ENCODE data around the gene OR10H1.
"Not testable (repeated sequence)": the region's sequence is repeated elsewhere in the genome, so short reads cannot be mapped to it uniquely, and the experiment has no call there.

Gene OR10H1, protein sequence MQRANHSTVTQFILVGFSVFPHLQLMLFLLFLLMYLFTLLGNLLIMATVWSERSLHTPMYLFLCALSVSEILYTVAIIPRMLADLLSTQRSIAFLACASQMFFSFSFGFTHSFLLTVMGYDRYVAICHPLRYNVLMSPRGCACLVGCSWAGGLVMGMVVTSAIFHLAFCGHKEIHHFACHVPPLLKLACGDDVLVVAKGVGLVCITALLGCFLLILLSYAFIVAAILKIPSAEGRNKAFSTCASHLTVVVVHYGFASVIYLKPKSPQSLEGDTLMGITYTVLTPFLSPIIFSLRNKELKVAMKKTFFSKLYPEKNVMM

GRCh38 chr19:15815306-15815705, at the start of gene OR10H1:
Gene OR10H1 (minus strand): TSS chr19:15815664. CDS start chr19:15808037, 7,627 bp downstream.
- DNase-seq (ENCODE audit: low read depth): no peak
- Histone ChIP-seq H3K9ac (ENCODE audit: low read length) (no peak within 1 kb of the TSS), H3K36me3 (ENCODE audit: control insufficient read depth, insufficient read depth, low read length, severe bottlenecking) (no peaks in the 10 kb centered on the region), H3K27me3 (replicated peaks; ENCODE audit: control insufficient read depth, insufficient read depth, low read length) (peaks cover 29% of the 10 kb centered on the region), H3K4me3 (ENCODE audit: low read length) (no peak within 1 kb of the TSS), H3K4me1 (ENCODE audit: control insufficient read depth, insufficient read depth, low read length) (no peaks in the 10 kb centered on the region), H3K9me3 (ENCODE audit: control insufficient read depth, low read length) (no peaks in the 10 kb centered on the region)

GRCh38 chr19:15864824-15865223, 49.4 kb upstream of the OR10H1 start:
- H3K9ac ChIP-seq (ENCODE audit: low read length): no peak overlapping the region
- H3K4me1 ChIP-seq (ENCODE audit: control insufficient read depth, insufficient read depth, low read length): no peaks in the 10 kb centered on the region
- no peaks in the 10 kb centered on the region for H3K36me3 ChIP-seq (ENCODE audit: control insufficient read depth, insufficient read depth, low read length, severe bottlenecking)
- H3K9me3 ChIP-seq (ENCODE audit: control insufficient read depth, low read length): no peaks in the 10 kb centered on the region
- peaks cover 12% of the 10 kb centered on the region for H3K27me3 ChIP-seq (replicated peaks; ENCODE audit: control insufficient read depth, insufficient read depth, low read length)
- DNase-seq (ENCODE audit: low read depth): no peak
- H3K4me3 ChIP-seq (ENCODE audit: low read length): no peak overlapping the region

GRCh38 chr19:15863272-15863671, 47.8 kb upstream of the OR10H1 start:
- H3K36me3 ChIP-seq (ENCODE audit: control insufficient read depth, insufficient read depth, low read length, severe bottlenecking): no peaks in the 10 kb centered on the region
- no peaks in the 10 kb centered on the region for H3K9me3 ChIP-seq (ENCODE audit: control insufficient read depth, low read length)
- DNase-seq (ENCODE audit: low read depth): no peak
- no peak overlapping the region for H3K9ac ChIP-seq (ENCODE audit: low read length)
- H3K4me1 ChIP-seq (ENCODE audit: control insufficient read depth, insufficient read depth, low read length): no peaks in the 10 kb centered on the region
- H3K27me3 ChIP-seq (replicated peaks; ENCODE audit: control insufficient read depth, insufficient read depth, low read length): peaks cover 15% of the 10 kb centered on the region
- no peak overlapping the region for H3K4me3 ChIP-seq (ENCODE audit: low read length)

DNA sequence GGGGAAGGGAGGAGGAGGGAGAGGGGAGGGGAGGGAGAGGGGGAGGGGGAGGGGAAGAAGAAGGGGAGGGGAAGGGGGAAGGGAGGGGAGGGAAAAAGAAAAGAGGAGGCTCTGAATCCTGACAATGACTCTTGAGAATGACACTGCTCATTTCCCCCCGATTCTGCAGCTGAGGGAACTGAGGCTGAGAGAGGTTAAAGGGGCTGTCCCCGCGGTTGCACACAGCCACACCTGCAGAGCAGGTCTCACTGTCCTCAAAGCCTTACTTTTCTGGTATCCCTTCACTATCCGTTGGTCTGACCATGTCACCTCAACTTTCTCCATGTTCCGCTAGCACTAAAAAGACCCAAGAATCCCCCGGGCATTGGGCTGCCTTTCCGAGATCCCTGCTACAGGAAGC, 47.0 kb upstream of the OR10H1 start:
- DNase-seq (ENCODE audit: low read depth): no peak
- Histone ChIP-seq H3K9ac (ENCODE audit: low read length) (no peak overlapping the region), H3K27me3 (replicated peaks; ENCODE audit: control insufficient read depth, insufficient read depth, low read length) (peaks cover 15% of the 10 kb centered on the region), H3K9me3 (ENCODE audit: control insufficient read depth, low read length) (no peaks in the 10 kb centered on the region), H3K4me3 (ENCODE audit: low read length) (no peak overlapping the region), H3K36me3 (ENCODE audit: control insufficient read depth, insufficient read depth, low read length, severe bottlenecking) (no peaks in the 10 kb centered on the region), H3K4me1 (ENCODE audit: control insufficient read depth, insufficient read depth, low read length) (no peaks in the 10 kb centered on the region)

DNA sequence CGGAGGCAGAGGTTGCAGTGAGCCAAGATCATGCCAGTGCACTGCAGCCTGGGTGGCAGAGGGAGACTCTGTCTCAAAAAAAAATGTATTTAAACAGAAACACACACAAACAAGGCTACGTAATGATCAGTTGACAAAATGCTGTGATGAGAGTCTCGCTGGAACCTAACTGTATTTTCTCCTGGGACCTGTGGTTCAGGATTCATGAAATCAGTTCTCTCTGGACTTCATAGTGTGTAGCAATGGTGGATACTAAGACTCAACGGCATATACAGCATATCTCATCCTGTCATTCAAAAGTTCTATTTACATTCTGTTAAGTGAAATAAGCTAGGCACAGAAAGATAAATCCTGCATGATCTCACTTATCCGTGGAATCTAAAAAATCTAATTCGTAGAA, 45.1 kb upstream of the OR10H1 start:
- Histone ChIP-seq H3K4me1 (ENCODE audit: control insufficient read depth, insufficient read depth, low read length) (no peaks in the 10 kb centered on the region), H3K36me3 (ENCODE audit: control insufficient read depth, insufficient read depth, low read length, severe bottlenecking) (no peaks in the 10 kb centered on the region), H3K4me3 (ENCODE audit: low read length) (no peak overlapping the region), H3K9ac (ENCODE audit: low read length) (no peak overlapping the region), H3K9me3 (ENCODE audit: control insufficient read depth, low read length) (no peaks in the 10 kb centered on the region), H3K27me3 (replicated peaks; ENCODE audit: control insufficient read depth, insufficient read depth, low read length) (peaks cover 15% of the 10 kb centered on the region)
- no peak for DNase-seq (ENCODE audit: low read depth)

DNA sequence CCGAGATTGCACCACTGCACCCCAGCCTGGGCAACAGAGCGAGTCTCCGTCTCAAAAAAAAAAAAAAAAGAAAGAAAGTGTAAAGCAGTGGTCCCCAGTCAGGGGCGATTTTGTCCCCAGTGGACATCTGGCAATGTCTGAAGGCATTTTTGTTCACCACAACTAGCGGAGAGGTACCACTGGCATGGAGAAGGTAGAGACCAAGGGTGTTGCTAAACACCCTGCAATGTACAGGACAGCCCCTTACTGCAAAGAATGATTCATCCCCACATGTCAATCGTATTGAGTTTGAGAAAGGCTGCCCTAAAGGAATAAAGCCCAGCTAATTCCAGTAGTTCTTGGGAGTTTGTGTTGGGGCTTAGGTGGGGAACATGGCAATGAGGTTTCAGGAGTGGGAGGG, 43.7 kb upstream of the OR10H1 start:
- DNase-seq (ENCODE audit: low read depth): no peak
- Histone ChIP-seq H3K27me3 (replicated peaks; ENCODE audit: control insufficient read depth, insufficient read depth, low read length) (peaks cover 7% of the 10 kb centered on the region), H3K4me1 (ENCODE audit: control insufficient read depth, insufficient read depth, low read length) (no peaks in the 10 kb centered on the region), H3K4me3 (ENCODE audit: low read length) (no peak overlapping the region), H3K9me3 (ENCODE audit: control insufficient read depth, low read length) (no peaks in the 10 kb centered on the region), H3K36me3 (ENCODE audit: control insufficient read depth, insufficient read depth, low read length, severe bottlenecking) (no peaks in the 10 kb centered on the region), H3K9ac (ENCODE audit: low read length) (no peak overlapping the region)

- Histone ChIP-seq H3K9me3 (ENCODE audit: control insufficient read depth, low read length) (peaks cover 17% of the 10 kb centered on the region), H3K4me3 (ENCODE audit: low read length) (no peak overlapping the region), H3K36me3 (ENCODE audit: control insufficient read depth, insufficient read depth, low read length, severe bottlenecking) (no peaks in the 10 kb centered on the region), H3K4me1 (ENCODE audit: control insufficient read depth, insufficient read depth, low read length) (no peaks in the 10 kb centered on the region), H3K27me3 (replicated peaks; ENCODE audit: control insufficient read depth, insufficient read depth, low read length) (peaks cover 2% of the 10 kb centered on the region), H3K9ac (ENCODE audit: low read length) (no peak overlapping the region)
- no peak for DNase-seq (ENCODE audit: low read depth)
Observed at GRCh38 chr19:15850385-15850784, 34.9 kb upstream of the OR10H1 start.

GRCh38 chr19:15846923-15847322, 31.5 kb upstream of the OR10H1 start:
- Histone ChIP-seq H3K9me3 (ENCODE audit: control insufficient read depth, low read length) (peaks cover 6% of the 10 kb centered on the region), H3K36me3 (ENCODE audit: control insufficient read depth, insufficient read depth, low read length, severe bottlenecking) (no peaks in the 10 kb centered on the region), H3K4me3 (ENCODE audit: low read length) (no peak overlapping the region), H3K4me1 (ENCODE audit: control insufficient read depth, insufficient read depth, low read length) (no peaks in the 10 kb centered on the region), H3K9ac (ENCODE audit: low read length) (no peak overlapping the region), H3K27me3 (replicated peaks; ENCODE audit: control insufficient read depth, insufficient read depth, low read length) (peaks cover 3% of the 10 kb centered on the region)
- DNase-seq (ENCODE audit: low read depth): no peak

- not testable (repeated sequence) for H3K27me3 ChIP-seq (replicated peaks; ENCODE audit: control insufficient read depth, insufficient read depth, low read length)
- peak; percentile 15 for DNase-seq (ENCODE audit: low read depth)
Observed at GRCh38 chr19:15843894-15844222, 28.4 kb upstream of the OR10H1 start.

DNA sequence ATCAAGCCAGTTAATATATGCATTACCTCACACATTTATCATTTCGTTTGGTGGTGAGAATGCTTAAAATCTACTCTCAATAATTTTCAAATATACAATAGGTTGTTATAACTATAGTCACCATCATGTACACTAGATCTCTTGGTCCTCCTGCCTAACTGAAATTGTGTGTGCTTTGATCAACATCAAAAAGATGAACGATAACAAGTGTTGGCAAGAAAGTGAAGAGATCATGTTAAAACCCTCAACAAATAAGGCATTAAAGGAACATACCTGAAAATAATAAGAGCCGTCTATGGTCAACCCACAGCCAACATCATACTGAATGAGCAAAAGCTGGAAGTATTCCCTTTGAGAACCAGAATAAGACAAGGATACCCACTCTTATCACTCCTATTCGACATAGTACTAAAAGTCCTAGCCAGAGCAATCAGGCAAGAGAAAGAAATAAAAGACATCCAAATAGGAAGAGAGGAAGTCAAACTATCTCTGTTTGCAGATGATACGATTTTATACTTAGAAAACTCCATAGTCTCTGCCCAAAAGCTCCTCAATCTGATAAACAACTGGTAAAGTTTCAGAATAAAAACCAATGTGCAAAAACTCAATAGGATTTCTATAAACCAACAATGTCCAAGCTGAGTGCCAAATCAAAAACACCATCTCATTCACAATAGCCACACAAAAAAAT, 27.9 kb upstream of the OR10H1 start:
- H3K27me3 ChIP-seq (replicated peaks; ENCODE audit: control insufficient read depth, insufficient read depth, low read length): peaks cover 3% of the 10 kb centered on the region
- no peak overlapping the region for H3K4me3 ChIP-seq (ENCODE audit: low read length)
- no peak for DNase-seq (ENCODE audit: low read depth)

More at GRCh38 chr19:15843894-15844222, 28.4 kb upstream of the OR10H1 start:
- not testable (repeated sequence) for H3K9ac ChIP-seq (ENCODE audit: low read length); H3K9me3 ChIP-seq (ENCODE audit: control insufficient read depth, low read length); H3K4me1 ChIP-seq (ENCODE audit: control insufficient read depth, insufficient read depth, low read length); H3K4me3 ChIP-seq (ENCODE audit: low read length); H3K36me3 ChIP-seq (ENCODE audit: control insufficient read depth, insufficient read depth, low read length, severe bottlenecking)

DNA sequence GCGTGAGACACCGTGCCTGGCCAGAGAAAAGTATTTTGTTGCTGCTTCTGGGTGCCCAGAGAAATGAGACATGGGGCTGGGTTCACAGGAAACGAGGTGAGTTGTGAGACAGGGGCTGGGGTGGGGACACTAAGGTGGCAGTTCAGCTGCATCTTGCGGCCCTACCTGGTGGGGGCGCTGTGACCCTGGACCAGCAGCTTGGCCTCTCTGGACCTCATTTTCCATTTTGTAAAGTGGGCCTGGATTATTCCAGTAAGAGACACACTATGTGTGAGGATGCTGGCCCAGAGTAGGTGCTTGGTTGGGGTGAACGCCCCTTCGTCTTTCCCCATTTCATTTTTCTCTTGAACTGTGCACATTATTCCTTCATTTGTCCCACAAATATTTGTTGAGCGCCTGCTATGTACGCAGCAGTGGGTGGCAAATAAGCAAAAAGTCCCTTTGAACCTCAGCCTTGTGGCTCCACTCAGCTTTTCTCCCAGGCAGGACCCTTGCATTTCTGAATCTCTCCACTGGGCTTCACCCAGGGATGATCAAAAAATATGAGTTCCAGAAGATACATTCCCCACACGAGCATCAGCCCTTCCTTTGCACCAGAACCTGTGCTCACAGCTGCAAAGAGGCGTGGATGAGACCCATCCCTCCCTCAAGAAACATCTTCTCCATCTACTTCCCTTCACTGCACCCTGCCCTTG, 26.6 kb upstream of the OR10H1 start:
- no peaks in the 10 kb centered on the region for H3K36me3 ChIP-seq (ENCODE audit: control insufficient read depth, insufficient read depth, low read length, severe bottlenecking)
- H3K27me3 ChIP-seq (replicated peaks; ENCODE audit: control insufficient read depth, insufficient read depth, low read length): peaks cover 3% of the 10 kb centered on the region
- no peaks in the 10 kb centered on the region for H3K9me3 ChIP-seq (ENCODE audit: control insufficient read depth, low read length)
- no peak for DNase-seq (ENCODE audit: low read depth)
- no peaks in the 10 kb centered on the region for H3K4me1 ChIP-seq (ENCODE audit: control insufficient read depth, insufficient read depth, low read length)
- no peak overlapping the region for H3K9ac ChIP-seq (ENCODE audit: low read length)
- H3K4me3 ChIP-seq (ENCODE audit: low read length): no peak overlapping the region

More for the DNA sequence above, 27.9 kb upstream of the OR10H1 start:
- H3K9ac ChIP-seq (ENCODE audit: low read length): no peak overlapping the region
- H3K36me3 ChIP-seq (ENCODE audit: control insufficient read depth, insufficient read depth, low read length, severe bottlenecking): no peaks in the 10 kb centered on the region
- no peaks in the 10 kb centered on the region for H3K4me1 ChIP-seq (ENCODE audit: control insufficient read depth, insufficient read depth, low read length)
- no peaks in the 10 kb centered on the region for H3K9me3 ChIP-seq (ENCODE audit: control insufficient read depth, low read length)

All from adipocyte (in vitro differentiated cells).